T47D (cell line): ENCODE results near the gene PTPN22.
"Not testable (repeated sequence)": the region's sequence is repeated elsewhere in the genome, so short reads cannot be mapped to it uniquely, and the experiment has no call there.

ENCODE experiments used
- DNase-seq, 2 experiments: peaks; one replicate each; pipeline versions ENCODE4 v3.0.0 to v3.0.0-alpha.2; 2011 to 2012; ENCODE audit warnings: low read depth in 1 of 2, low spot score in 1 of 2
- JUND ChIP-seq: IDR thresholded peaks from 2 replicates; pipeline ENCODE4 v1.6.1; 2012; ENCODE audit warnings: low read depth
- in situ Hi-C: cut with HindIII; loops from 2 replicates; pipeline ENCODE4 v1.10.0; 2016; ENCODE audit warnings: low sequenced_read_pairs, low pct_unique_long_range_greater_than_20kb

The PTPN22 gene

DNA sequence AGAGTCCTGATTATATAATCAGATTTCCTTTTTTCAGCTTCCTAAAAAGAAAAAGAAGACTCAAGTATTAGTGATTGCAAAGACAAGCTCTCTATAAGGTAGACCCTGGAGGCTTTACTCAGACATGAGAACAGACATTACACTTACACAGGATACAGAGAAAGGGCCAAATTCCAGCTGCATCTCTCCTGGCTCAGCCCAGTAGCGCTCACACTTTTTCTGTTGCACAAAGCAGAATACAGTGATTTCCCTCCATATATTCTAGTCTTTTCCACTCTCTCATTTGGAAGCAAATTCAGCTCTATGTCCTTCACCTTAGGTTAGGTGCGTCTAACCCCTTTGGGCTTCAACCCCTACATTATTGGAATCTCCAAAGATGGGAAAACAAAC, 15.1 kb downstream of the PTPN22 start:
- in situ Hi-C loops, result no loop called here
- no peak for TF ChIP-seq JUND
- DNase-seq, result no peak

DNA sequence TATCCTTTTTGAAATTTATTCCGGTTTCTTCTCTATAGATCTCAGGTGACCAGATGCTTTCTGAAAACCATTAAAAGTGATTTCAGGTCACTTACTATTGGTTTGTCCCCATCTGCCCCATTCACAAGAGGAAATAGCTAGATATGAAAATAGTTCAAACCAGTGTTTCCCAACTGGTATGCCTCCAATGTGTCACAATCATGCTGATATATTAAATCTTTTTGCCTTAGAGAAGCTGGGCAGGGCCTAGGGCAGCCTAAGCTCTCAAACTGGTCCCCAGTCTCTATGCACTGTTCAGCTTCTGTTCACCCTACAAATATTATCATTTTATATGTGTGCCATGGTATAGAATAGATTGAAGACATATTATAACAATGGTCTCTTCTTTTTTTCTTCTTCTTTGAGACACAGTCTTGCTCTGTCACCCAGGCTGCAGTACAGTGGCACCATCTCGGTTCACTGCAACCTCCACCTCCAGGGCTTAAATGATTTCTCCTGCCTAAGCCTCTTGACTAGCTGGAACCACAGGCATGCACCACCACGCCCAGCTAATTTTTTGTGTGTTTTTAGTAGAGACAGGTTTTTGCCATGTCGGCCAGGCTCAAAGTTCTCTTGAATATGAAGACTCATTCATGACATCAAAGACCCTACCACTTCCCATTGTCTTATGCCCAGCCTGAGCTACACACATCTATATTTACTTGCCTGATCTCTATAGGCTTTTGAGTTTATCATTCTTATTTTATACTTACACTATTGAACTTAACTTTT, 15.7 kb downstream of the PTPN22 start:
- in situ Hi-C loops, result no loop called here
- no peak for DNase-seq
- no peak for TF ChIP-seq JUND

GRCh38 chr1:113854234-113854633, 17.3 kb downstream of the PTPN22 start:
- in situ Hi-C loops, result no loop called here
- no peak for TF ChIP-seq JUND
- no peak for DNase-seq

GRCh38 chr1:113852694-113853093, 18.8 kb downstream of the PTPN22 start:
- in situ Hi-C loops, DNase-seq: not testable (repeated sequence)

GRCh38 chr1:113850127-113850796, 21.2 kb downstream of the PTPN22 start:
- in situ Hi-C loops, result no loop called here
- TF ChIP-seq JUND, result no peak
- no peak for DNase-seq

DNA sequence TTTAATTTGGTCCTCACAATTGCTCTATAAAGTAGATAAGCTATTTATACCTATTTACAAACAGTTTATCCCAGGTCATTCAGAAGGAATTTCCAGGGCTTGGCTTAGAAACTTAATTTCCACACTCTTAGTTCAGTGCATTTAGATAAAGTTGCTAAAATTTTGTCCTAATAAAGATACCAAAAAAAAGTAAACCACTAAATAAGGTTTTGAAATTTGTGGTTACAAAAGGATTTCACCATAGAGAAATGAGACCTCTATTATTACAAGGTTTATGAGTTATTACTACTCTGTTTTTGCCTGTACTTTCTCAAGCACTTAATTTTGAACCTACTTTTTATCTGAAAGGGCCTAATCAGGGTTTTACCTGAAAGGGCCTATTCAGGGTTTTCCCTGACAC, 22.4 kb downstream of the PTPN22 start:
- DNase-seq, result no peak
- in situ Hi-C loops, result no loop called here
- no peak for TF ChIP-seq JUND

- in situ Hi-C loops, result no loop called here
- no peak for TF ChIP-seq JUND
- no peak for DNase-seq
These were observed 25.0 kb downstream of the PTPN22 start for GRCh38 chr1:113846391-113847035.

- no peak for DNase-seq
- TF ChIP-seq JUND, result no peak
- in situ Hi-C loops, result no loop called here
These were observed 35.0 kb downstream of the PTPN22 start for GRCh38 chr1:113836534-113836933.

DNA sequence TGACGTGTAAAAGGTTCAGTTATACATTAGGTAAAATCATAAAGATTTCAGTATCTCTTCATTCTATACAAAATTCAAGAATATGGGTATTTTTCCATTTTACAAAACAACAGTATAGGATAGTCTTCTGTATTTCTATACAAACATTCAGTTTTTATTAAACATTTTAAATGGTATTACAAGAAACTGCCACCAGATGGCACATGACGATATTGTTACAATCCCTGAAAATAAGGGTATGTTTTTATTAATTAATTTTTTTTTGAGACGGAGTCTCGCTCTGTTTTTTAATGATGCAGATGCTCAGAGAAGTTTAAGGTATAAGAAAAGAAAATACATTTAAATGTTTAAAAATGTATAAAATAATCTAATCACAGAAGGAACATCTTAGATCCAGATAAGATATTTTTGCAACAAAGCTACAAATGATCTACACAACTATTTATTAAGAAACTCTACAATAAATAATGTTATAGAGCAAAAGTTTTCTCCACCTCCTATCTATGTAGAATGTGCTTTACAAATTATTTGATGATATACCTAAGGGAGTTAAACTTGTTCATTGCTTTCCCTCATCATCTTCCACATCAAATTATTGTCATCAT, 35.7 kb downstream of the PTPN22 start:
- in situ Hi-C loops, result no loop called here
- TF ChIP-seq JUND, result no peak
- peak; percentile 9 to 57 for DNase-seq

DNA sequence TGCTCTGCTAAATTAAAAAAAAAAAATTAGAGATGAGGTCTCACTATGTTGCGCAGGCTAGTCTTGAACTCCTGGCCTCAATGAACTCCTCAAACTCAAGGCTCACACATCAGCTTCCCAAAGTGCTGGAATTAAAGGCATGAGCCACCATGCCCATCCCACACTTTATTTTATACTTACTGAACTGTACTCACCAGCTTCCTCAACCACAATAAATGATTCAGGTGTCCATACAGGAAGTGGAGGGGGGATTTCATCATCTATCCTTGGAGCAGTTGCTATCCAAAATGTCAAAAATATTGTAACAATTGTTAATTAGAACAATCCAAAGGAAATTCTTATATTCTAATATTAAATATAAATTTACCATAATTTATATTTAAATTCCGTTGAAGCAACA, 36.8 kb downstream of the PTPN22 start:
- in situ Hi-C loops, result no loop called here
- TF ChIP-seq JUND, result no peak
- DNase-seq, result no peak

DNA sequence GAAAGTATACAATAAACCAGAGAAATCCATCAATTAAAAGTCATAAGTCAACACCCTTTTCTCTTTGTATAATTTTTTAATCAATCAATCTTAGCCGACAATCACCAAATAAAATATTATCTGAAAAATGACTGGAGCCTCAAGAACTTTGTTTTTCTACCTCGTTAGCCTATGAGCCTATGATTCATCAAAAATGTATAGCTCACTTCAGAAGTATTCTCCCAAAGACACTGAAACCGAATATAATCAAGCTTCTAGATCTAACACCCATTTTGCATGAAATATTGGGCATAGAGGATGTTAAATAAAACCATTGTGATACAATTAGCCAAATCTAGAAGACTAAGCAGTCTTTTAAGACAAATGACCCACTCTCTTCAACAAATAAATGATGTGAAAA, 41.5 kb downstream of the PTPN22 start:
- no peak for TF ChIP-seq JUND
- in situ Hi-C loops, result no loop called here
- no peak for DNase-seq

DNA sequence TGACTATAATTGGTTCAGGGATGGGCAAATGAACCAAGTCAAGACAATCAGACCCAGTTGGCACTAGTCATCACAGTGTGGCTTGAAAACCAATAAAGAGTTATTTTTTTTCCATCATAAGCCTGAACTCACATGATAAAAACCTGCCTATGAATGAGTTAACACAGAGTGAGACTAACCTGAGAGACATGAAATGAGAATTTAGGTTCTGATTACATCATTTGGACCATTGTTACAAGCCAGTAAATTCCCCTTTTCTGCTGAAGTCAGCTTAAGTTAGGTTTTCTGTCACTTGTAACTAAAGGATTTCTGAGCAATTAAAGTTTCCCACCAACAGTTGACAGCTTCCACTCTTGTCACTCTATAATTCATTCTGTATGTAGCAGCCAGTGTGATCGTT, 49.6 kb downstream of the PTPN22 start:
- no peak for TF ChIP-seq JUND
- DNase-seq, result no peak
- in situ Hi-C loops, result no loop called here

DNA sequence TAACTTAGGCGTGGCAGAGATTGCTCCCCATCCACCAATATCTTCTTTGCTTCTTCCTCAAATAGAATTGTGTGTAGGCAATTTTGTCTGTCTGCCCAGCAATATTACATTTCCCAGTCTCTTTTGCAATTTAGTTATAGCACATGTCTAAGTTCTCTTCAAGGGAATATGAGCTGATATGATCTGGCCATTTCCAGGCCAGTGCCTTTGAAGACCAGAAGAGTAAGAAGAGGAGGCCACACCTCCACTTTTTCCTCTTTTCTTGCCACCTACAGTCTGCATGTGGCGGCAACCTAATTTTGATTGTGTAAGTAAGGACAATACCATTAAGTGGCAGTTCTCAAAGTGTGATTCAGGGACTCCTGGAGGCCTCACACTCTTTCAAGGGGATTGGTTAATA, 52.9 kb downstream of the PTPN22 start:
- DNase-seq, result no peak
- TF ChIP-seq JUND, result no peak
- in situ Hi-C loops, result no loop called here
